Fibroblast of mammary gland (primary cell): ENCODE data around the gene RNGTT.

ENCODE experiments used
- DNase-seq: peaks from one replicate; pipeline ENCODE4 v3.0.0-alpha.2; 2010; ENCODE audit warnings: low read depth
- H3K4me3 ChIP-seq: 2 replicates; pipeline ENCODE4 v1.5.1; 2011; ENCODE audit warnings: low read depth, mild to moderate bottlenecking, low read length, moderate library complexity; ENCODE audit not compliant: control insufficient read depth
- TF ChIP-seq, protein P1 (sequence below): conservative IDR thresholded peaks from 2 replicates; pipeline ENCODE4 v1.5.1; 2011; ENCODE audit warnings: low read depth, low read length, inconsistent platforms; ENCODE audit not compliant: control insufficient read depth, insufficient read depth

The RNGTT gene

DNA sequence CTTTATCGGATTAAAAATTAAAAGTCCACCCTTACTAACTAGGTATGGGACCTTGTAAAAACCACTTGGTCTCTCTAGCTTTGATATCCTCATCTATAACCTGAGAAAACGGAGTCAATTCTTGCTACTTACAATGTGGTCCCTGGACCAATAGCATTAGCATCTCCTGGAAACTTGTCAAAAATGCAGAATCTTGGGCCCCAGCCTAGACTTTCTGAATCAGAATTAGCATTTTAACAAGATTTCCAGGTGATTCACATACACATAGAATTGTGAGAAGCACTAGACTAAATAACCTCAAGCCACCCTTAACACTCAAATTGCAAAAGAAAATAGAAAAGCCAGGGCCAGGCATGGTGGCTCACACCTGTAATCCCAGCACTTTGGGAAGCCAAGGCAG, 96.6 kb downstream of the RNGTT start:
- DNase-seq: peak; percentile 17
- H3K4me3 ChIP-seq: no peak overlapping the region
- TF ChIP-seq, protein P1, sequence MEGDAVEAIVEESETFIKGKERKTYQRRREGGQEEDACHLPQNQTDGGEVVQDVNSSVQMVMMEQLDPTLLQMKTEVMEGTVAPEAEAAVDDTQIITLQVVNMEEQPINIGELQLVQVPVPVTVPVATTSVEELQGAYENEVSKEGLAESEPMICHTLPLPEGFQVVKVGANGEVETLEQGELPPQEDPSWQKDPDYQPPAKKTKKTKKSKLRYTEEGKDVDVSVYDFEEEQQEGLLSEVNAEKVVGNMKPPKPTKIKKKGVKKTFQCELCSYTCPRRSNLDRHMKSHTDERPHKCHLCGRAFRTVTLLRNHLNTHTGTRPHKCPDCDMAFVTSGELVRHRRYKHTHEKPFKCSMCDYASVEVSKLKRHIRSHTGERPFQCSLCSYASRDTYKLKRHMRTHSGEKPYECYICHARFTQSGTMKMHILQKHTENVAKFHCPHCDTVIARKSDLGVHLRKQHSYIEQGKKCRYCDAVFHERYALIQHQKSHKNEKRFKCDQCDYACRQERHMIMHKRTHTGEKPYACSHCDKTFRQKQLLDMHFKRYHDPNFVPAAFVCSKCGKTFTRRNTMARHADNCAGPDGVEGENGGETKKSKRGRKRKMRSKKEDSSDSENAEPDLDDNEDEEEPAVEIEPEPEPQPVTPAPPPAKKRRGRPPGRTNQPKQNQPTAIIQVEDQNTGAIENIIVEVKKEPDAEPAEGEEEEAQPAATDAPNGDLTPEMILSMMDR: no peak

DNA sequence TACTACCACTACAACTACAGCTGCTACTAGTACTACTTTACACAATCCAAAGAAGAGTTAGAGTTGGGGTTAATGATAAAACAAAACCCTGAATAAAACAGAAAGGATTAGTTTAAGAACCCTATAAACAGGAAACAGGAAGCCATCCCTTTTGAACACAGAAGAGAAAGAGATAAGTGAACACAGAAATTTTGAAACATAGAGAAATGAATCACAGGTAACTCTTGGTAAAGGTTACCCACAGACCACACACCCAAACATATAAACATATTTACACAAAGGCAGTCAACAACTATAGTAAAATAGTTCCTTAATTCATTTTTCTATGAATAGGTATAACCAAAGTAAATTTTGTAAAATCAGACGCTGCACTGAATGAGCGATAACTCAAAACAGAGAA, 98.1 kb downstream of the RNGTT start:
- TF ChIP-seq, protein P1: no peak
- no peak for DNase-seq
- H3K4me3 ChIP-seq: no peak overlapping the region

DNA sequence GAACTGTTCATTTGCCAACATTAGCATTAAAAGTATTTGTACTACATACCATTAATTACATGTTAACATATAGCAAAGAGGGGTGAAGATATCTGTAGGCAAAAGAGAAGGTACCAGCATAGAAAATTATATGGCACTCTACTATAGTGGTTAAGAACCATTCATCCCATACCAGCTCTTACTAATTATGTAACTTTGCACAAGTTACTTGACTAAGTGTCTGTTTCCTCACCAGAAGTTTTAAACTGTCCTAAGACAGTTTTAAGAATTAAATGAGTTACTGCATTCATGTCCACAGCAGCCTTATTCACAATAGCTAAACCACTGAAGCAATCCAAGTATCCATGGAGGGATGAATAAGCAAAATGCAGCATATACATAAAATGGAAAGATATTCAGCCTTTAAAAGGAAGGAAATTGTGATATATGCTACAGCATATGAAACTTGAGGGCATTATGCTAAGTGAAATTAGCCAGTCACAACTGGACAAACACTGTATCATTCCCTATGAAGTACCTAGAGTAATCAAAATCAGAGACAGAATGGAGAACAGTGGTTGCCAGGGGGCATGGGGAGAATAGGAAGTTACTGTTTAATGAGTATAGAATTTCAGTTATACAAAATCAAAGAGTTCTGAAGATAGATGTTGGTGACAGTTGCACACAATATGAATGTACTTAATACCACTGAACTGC, 98.9 kb downstream of the RNGTT start:
- TF ChIP-seq, protein P1: no peak
- no peak for DNase-seq
- H3K4me3 ChIP-seq: no peak overlapping the region

DNA sequence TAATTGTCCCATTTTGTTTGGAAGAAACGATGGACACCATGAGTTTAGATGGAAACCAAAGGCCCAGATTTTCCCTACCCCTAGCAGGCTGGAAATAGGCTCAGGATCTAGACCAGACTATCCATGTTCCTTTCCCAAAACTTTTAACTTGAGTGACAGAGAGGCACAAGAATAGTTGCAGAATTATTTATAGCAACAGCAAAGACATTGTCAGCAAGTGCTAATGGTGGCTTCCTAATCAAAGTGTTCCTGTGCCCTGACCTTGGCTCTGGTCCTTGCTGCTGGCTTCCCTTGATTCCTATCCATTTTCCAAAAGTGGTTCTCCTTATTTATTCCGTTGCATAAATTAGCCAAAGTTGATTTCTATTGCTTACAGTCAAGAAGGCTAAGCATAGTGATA, 103.1 kb downstream of the RNGTT start:
- DNase-seq: no peak
- TF ChIP-seq, protein P1: no peak
- H3K4me3 ChIP-seq: no peak overlapping the region

DNA sequence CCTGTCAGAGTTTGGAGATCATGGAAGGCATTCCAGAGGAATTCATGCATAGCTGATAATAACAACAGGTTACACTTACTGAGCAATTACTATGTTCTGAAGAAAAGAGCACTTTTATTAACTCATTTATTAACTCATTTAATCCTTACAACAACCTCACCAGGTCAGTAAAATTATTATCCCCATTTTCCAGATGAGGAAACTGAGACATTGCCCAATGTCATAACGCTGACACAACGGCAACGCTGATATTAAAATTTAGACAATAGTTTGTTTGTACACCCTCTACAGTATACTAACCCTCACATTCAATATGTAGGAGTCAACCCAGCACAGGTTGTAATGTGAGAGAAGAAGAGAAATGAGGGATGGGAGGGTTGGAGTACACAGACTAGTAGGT, 105.0 kb downstream of the RNGTT start:
- TF ChIP-seq, protein P1: no peak
- no peak for DNase-seq
- no peak overlapping the region for H3K4me3 ChIP-seq

DNA sequence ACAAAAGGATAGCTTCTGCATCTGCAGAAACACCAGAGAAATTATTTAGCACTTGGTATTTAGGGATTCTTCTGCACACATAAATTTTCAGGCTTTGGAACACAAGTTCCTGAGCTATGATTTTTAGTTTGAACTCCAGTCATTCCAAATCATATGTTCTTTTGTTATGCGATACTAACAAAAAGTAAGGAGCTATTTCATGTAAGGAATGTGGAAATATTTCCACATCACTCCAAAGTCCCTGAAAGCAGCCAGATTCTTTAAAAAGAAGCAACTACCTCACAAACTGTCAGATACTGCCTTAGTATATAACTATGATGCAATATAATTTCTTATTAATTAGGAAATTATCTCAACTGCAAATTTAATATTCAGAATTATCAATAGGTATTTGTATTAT, 106.9 kb downstream of the RNGTT start:
- DNase-seq: no peak
- TF ChIP-seq, protein P1: no peak
- H3K4me3 ChIP-seq: no peak overlapping the region
